ENCODE results near the gene TCF4. TPM values are rescaled to one million over a fixed set of nuclear protein-coding genes. Genes with fewer than 3 reads are reported as not detected.

TCF4 gene
- total RNA-seq, 1 experiment from 2014 or later, result 0.42 TPM

GRCh38 chr18:55251254-55251971 is 336.6 kb downstream of the TCF4 start:
- ChIA-PET POLR2A (no interaction called here), RAD21 (ENCODE audit: low non-redundant PET in 1 of 2, low total read pairs in 2 of 2, uncharacterized antibody in 2 of 2, unreplicated experiment in 2 of 2) (no interaction called here), CTCF (no interaction called here)
- Histone ChIP-seq H3K4me2 (ENCODE audit: low read length) (no peak overlapping the region), H3K9me2 (ENCODE audit: insufficient read depth) (no peaks in the 10 kb centered on the region), H3K4me3 (replicated peaks in 1 of 2; ENCODE audit: low read depth in 1 of 2, low read length in 2 of 2) (no peak overlapping the region), H3K79me2 (ENCODE audit: insufficient read depth, low read length) (no peaks in the 10 kb centered on the region), H3K27me3 (ENCODE audit: insufficient read depth, low read length) (peaks cover 10% of the 10 kb centered on the region), H3K4me1 (ENCODE audit: control insufficient read depth in 1 of 2, insufficient read depth in 2 of 2, low read length in 2 of 2) (no peaks in the 10 kb centered on the region), H2AFZ (ENCODE audit: low read depth, low read length, poor library complexity, severe bottlenecking) (no peak overlapping the region), H3K36me3 (ENCODE audit: control insufficient read depth in 1 of 2, insufficient read depth in 2 of 2, low read length in 2 of 2) (no peaks in the 10 kb centered on the region), H3K9me3 (ENCODE audit: control insufficient read depth in 1 of 2, insufficient read depth in 1 of 2, low read depth in 1 of 2, low read length in 2 of 2) (no peaks in the 10 kb centered on the region), H3K9ac (ENCODE audit: low read length) (no peak overlapping the region), H4K20me1 (ENCODE audit: insufficient read depth) (no peaks in the 10 kb centered on the region; the same call in 1 of the 2 replicates), H3K27ac (ENCODE audit: low read depth, low read length) (no peak overlapping the region)
- intact Hi-C loops (cut with micrococcal nuclease), result no loop called here
- TF ChIP-seq EZH2 (IDR thresholded peaks at IDR 0.05), result no peak
- no peak for TF ChIP-seq CBX3 (IDR thresholded peaks at IDR 0.05; ENCODE audit: low read depth)
- TF ChIP-seq TCF7L2 (IDR thresholded peaks at IDR 0.05; ENCODE audit: borderline replicate concordance, extremely low read depth, insufficient read depth, insufficient read length), result no peak
- TF ChIP-seq RAD21 (IDR thresholded peaks at IDR 0.05; ENCODE audit: low read depth), result no peak
- TF ChIP-seq SP1 (IDR thresholded peaks at IDR 0.05; ENCODE audit: low read depth), result no peak
- TF ChIP-seq JUND (IDR thresholded peaks at IDR 0.05), result no peak
- TF ChIP-seq SIN3A (IDR thresholded peaks at IDR 0.05; ENCODE audit: low read depth), result no peak
- no peak for TF ChIP-seq EZH2phosphoT487 (IDR thresholded peaks at IDR 0.05; ENCODE audit: borderline replicate concordance)
- TF ChIP-seq CEBPB (IDR thresholded peaks at IDR 0.05; ENCODE audit: low read depth), result no peak
- no TSS peak for BruUV-seq (replicated peaks)
- DNase-seq (ENCODE audit: low read depth, low spot score) (no peak), ATAC-seq (no peak)

- Histone ChIP-seq H3K36me3 (ENCODE audit: control insufficient read depth in 1 of 2, insufficient read depth in 2 of 2, low read length in 2 of 2) (no peaks in the 10 kb centered on the region), H3K9me3 (ENCODE audit: control insufficient read depth in 1 of 2, insufficient read depth in 1 of 2, low read depth in 1 of 2, low read length in 2 of 2) (no peaks in the 10 kb centered on the region), H3K27me3 (ENCODE audit: insufficient read depth, low read length) (peaks cover 10% of the 10 kb centered on the region), H4K20me1 (ENCODE audit: insufficient read depth) (no peaks in the 10 kb centered on the region; the same call in 1 of the 2 replicates), H3K27ac (ENCODE audit: low read depth, low read length) (no peak overlapping the region), H2AFZ (ENCODE audit: low read depth, low read length, poor library complexity, severe bottlenecking) (no peak overlapping the region), H3K4me1 (ENCODE audit: control insufficient read depth in 1 of 2, insufficient read depth in 2 of 2, low read length in 2 of 2) (no peaks in the 10 kb centered on the region), H3K4me2 (ENCODE audit: low read length) (no peak overlapping the region), H3K79me2 (ENCODE audit: insufficient read depth, low read length) (no peaks in the 10 kb centered on the region), H3K4me3 (replicated peaks in 1 of 2; ENCODE audit: low read depth in 1 of 2, low read length in 2 of 2) (no peak overlapping the region), H3K9ac (ENCODE audit: low read length) (no peak overlapping the region), H3K9me2 (ENCODE audit: insufficient read depth) (no peaks in the 10 kb centered on the region)
- RAD21 ChIA-PET (ENCODE audit: low non-redundant PET in 1 of 2, low total read pairs in 2 of 2, uncharacterized antibody in 2 of 2, unreplicated experiment in 2 of 2), result no interaction called here
- intact Hi-C loops (cut with micrococcal nuclease), result no loop called here
- ATAC-seq (no peak), DNase-seq (ENCODE audit: low read depth, low spot score) (no peak)
- TF ChIP-seq ZBTB33 (IDR thresholded peaks at IDR 0.05; ENCODE audit: extremely low read depth, insufficient replicate concordance, low read length), result no peak
- no peak for TF ChIP-seq POLR2A (IDR thresholded peaks at IDR 0.05; ENCODE audit: borderline replicate concordance, extremely low read depth, insufficient read depth, insufficient read length)
- TF ChIP-seq ATF3 (IDR thresholded peaks at IDR 0.05), result no peak
- no peak for TF ChIP-seq CEBPB (IDR thresholded peaks at IDR 0.05; ENCODE audit: low read depth)
- TF ChIP-seq ZFX (IDR thresholded peaks at IDR 0.05), result no peak
- no peak for TF ChIP-seq TCF7L2 (IDR thresholded peaks at IDR 0.05; ENCODE audit: borderline replicate concordance, extremely low read depth, insufficient read depth, insufficient read length)
- TF ChIP-seq SIN3A (IDR thresholded peaks at IDR 0.05; ENCODE audit: low read depth), result no peak
- TF ChIP-seq JUND (IDR thresholded peaks at IDR 0.05), result no peak
- no TSS peak for BruUV-seq (replicated peaks)
- CTCF ChIA-PET, result no interaction called here
- POLR2A ChIA-PET, result no interaction called here
Measured at GRCh38 chr18:55250768-55251173, 337.2 kb downstream of the TCF4 start.
